K562 (cell line): ENCODE measurements around the gene SH3BGRL3. TPM values are rescaled to one million over a fixed set of nuclear protein-coding genes. Genes with fewer than 3 reads are reported as not detected.

Experiments used
- CREBBP ChIP-seq: IDR thresholded peaks from one replicate; pipeline ENCODE4 v1.6.1; 2012; ENCODE audit warnings: low read depth, mild to moderate bottlenecking, control low read depth, inconsistent platforms, low read length
- GMEB1 ChIP-seq: fragments of 250-450 bp; sonication (Bioruptor Pico); IDR thresholded peaks from 2 replicates; pipeline ENCODE4 v1.4.0; 2020; ENCODE audit warnings: mild to moderate bottlenecking
- JUND ChIP-seq, 2 experiments: IDR thresholded peaks; 2 replicates in 1 of 2; 3 replicates in 1 of 2; pipeline ENCODE4 v1.6.1; 2011; ENCODE audit warnings: borderline replicate concordance in 2 of 2, low read depth in 2 of 2, low read length in 2 of 2, improper control_type of control experiment in 1 of 2, missing biosample characterization in 1 of 2, missing genetic modification characterization in 1 of 2, missing genetic modification reagents in 1 of 2
- MNT ChIP-seq, 2 experiments: fragments of 450-650 bp; conservative IDR thresholded peaks; 2 replicates each; pipeline ENCODE4 v1.6.1; 2017; ENCODE audit warnings: mild to moderate bottlenecking in 2 of 2, moderate library complexity in 2 of 2
- SPI1 ChIP-seq: IDR thresholded peaks from 2 replicates; pipeline ENCODE4 v1.6.1; 2011; ENCODE audit warnings: low read depth, low read length, control low read depth, borderline replicate concordance
- TAL1 ChIP-seq: fragments of 450-650 bp; IDR thresholded peaks from 2 replicates; pipeline ENCODE4 v1.6.1; 2016; ENCODE audit warnings: mild to moderate bottlenecking
- ZBTB40 ChIP-seq, 2 experiments: fragments of 450-650 bp in 1 of 2; sonication (generic) in 1 of 2; formaldehyde crosslinking in 1 of 2; IDR thresholded peaks; 2 replicates each; pipeline versions ENCODE4 v1.7.1 to v1.9.0; 2016 to 2022; ENCODE audit warnings: inconsistent platforms in 1 of 2, mild to moderate bottlenecking in 1 of 2, missing genetic modification reagents in 1 of 2
- ZNF133 ChIP-seq: fragments of 250-450 bp; sonication (Bioruptor Pico); IDR thresholded peaks from 2 replicates; pipeline ENCODE4 v1.4.0; 2020; ENCODE audit warnings: mild to moderate bottlenecking
- ZNF165 ChIP-seq: fragments of 250-450 bp; sonication (Bioruptor Pico); IDR thresholded peaks from 2 replicates; pipeline ENCODE4 v1.4.0; 2020; ENCODE audit warnings: borderline replicate concordance
- polyA plus RNA-seq, 8 experiments: library from polyadenylated mRNA; depleted of rRNA in 4 of 8; stranded (reverse) in 5 of 8; unstranded in 3 of 8; fragments of >200 nt; fragmentation: Nextera tagmentation in 2 of 8; fragmentation: Illumina TruSeq in 1 of 8; extraction: Ambion mirVana in 2 of 8; extraction: Trizol in 1 of 8; gene quantifications; 2 replicates each; pipeline versions ENCODE4 v1.2.1 to v1.2.3, GENCODE V29; 2011 to 2014; ENCODE audit warnings: inconsistent platforms in 1 of 8, missing spikeins in 1 of 8
- total RNA-seq, 7 experiments: library from RNA; depleted of rRNA in 6 of 7; stranded (reverse); fragments of >200 nt in 6 of 7; fragmentation: Illumina TruSeq in 2 of 7; extraction: Trizol in 2 of 7; gene quantifications; 2 replicates each; pipeline versions ENCODE4 v1.2.1 to v1.2.3, GENCODE V29; 2011 to 2021; ENCODE audit warnings: low replicate concordance in 1 of 7

The SH3BGRL3 gene
- total and polyA plus RNA-seq, 9 of the 15 experiments (the other 6 are each of a cell fraction or from before 2014, with no cell fraction given), result 30.3 to 140 (median 54.2) TPM

- TF ChIP-seq ZBTB40 (IDR thresholded peaks at IDR 0.05) (no peak), ZBTB40 (CRISPR knock-in tag; IDR thresholded peaks at IDR 0.05) (no peak), SPI1 (peak; percentile 49; the same call in 1 of the 2 replicates), TAL1 (no peak), ZNF133 (CRISPR knock-in tag) (no peak), ZNF165 (no peak), MNT (conservative IDR thresholded peaks at IDR 0.05) (peak; percentile 83 to 86), JUND (IDR thresholded peaks at IDR 0.05; ENCODE audit: borderline replicate concordance, low read depth, low read length) (peak; percentile 99; the same call in 1 of the 2 replicates), JUND (tag; IDR thresholded peaks at IDR 0.05; ENCODE audit: borderline replicate concordance, low read depth, low read length) (peak; percentile 46; the same call in 2 of the 3 replicates), CREBBP (no peak), GMEB1 (CRISPR knock-in tag) (no peak)
Measured at GRCh38 chr1:26275580-26276431, 4.1 kb upstream of the SH3BGRL3 start (continued).
